ENCODE measurements around the gene ARRDC5.

- TF ChIP-seq CTCF (IDR thresholded peaks at IDR 0.05; ENCODE audit: insufficient read depth, low read depth, low read length) (no peak), EZH2 (IDR thresholded peaks at IDR 0.05; ENCODE audit: insufficient read depth, low read length) (no peak)
Observed at GRCh38 chr19:4861147-4861546, 41.5 kb downstream of the ARRDC5 start.

Data from astrocyte (in vitro differentiated cells and primary cell).